HUES64 (cell line): Measurements from ENCODE around the gene PCARE.
"Not testable (repeated sequence)": the region's sequence is repeated elsewhere in the genome, so short reads cannot be mapped to it uniquely, and the experiment has no call there.

Experiments used
- H3K27ac ChIP-seq: 2 replicates; pipeline ENCODE4 v1.7.0; 2013; ENCODE audit warnings: low read depth, low read length, inconsistent platforms
- H3K27me3 ChIP-seq: 2 replicates; pipeline ENCODE4 v1.6.1; 2013; ENCODE audit warnings: mild to moderate bottlenecking, low read length; ENCODE audit not compliant: insufficient read depth
- H3K36me3 ChIP-seq: 2 replicates; pipeline ENCODE4 v1.6.1; 2013; ENCODE audit warnings: mild to moderate bottlenecking, low read length; ENCODE audit not compliant: insufficient read depth
- H3K4me1 ChIP-seq: 2 replicates; pipeline ENCODE4 v1.6.1; 2013; ENCODE audit warnings: mild to moderate bottlenecking, low read length, moderate library complexity; ENCODE audit not compliant: insufficient read depth
- H3K4me3 ChIP-seq: 2 replicates; pipeline ENCODE4 v1.5.1; 2013; ENCODE audit warnings: mild to moderate bottlenecking, low read length, moderate library complexity
- H3K9ac ChIP-seq: 2 replicates; pipeline ENCODE4 v1.6.1; 2013; ENCODE audit warnings: mild to moderate bottlenecking, low read depth, low read length
- H3K9me3 ChIP-seq: 2 replicates; pipeline ENCODE4 v1.6.1; 2013; ENCODE audit warnings: low read depth, low read length; ENCODE audit not compliant: insufficient read depth
- WGBS: fragments of 150-250, 120-280 bp; methylation state at CpG from one replicate; pipeline ENCODE4 v1.1.7; 2013; ENCODE audit warnings: missing lambda C conversion rate; 5-methylcytosine and 5-hydroxymethylcytosine counted together

Gene PCARE

DNA sequence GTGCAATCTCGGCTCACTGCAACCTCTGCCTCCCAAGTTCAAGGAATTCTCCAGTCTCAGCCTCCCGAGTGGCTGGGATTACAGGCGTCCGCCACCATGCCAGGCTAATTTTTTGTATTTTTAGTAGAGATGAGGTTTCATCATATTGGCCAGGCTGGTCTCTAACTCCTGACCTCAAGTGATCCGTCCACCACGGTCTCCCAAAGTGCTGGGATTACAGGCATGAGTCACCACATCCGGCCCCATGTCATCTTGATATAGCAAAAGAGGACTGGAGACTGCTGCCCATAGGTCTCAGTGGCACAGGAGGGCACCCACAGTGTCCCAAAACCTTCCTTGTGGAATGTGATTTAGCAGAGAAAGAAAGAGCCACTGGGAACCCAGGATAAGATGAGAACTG lies 16.0 kb upstream of the PCARE start:
- H3K36me3 ChIP-seq, H3K9ac ChIP-seq, H3K27ac ChIP-seq, H3K27me3 ChIP-seq, H3K4me3 ChIP-seq, H3K4me1 ChIP-seq, H3K9me3 ChIP-seq: not testable (repeated sequence)
- 91% methylated on average over 7 of the region's 7 CpGs for WGBS

DNA sequence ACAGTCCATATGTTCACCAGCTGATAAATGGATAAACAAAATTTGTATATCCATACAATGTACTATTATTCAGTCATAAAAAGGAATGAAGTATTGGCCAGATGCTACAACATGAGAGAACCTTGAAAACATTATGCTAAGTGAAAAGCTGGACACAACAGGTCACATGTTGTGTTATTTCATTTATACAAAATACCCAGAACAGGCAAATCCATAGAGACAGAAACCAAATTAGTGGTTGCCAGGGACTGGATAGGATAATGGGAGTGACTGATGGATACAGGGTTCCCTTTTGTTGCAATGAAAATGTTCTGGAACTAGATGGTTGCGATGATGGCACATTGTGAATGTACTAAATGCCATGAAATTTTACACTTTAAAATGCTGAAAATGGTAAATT lies 10.2 kb upstream of the PCARE start:
- Histone ChIP-seq H3K36me3 (no peaks in the 10 kb centered on the region), H3K9ac (no peak overlapping the region), H3K27ac (no peak overlapping the region), H3K9me3 (peaks cover 16% of the 10 kb centered on the region), H3K4me3 (no peak overlapping the region), H3K4me1 (no peaks in the 10 kb centered on the region), H3K27me3 (no peaks in the 10 kb centered on the region)
- WGBS = 100% methylated on average over 1 of the region's 1 CpG

DNA sequence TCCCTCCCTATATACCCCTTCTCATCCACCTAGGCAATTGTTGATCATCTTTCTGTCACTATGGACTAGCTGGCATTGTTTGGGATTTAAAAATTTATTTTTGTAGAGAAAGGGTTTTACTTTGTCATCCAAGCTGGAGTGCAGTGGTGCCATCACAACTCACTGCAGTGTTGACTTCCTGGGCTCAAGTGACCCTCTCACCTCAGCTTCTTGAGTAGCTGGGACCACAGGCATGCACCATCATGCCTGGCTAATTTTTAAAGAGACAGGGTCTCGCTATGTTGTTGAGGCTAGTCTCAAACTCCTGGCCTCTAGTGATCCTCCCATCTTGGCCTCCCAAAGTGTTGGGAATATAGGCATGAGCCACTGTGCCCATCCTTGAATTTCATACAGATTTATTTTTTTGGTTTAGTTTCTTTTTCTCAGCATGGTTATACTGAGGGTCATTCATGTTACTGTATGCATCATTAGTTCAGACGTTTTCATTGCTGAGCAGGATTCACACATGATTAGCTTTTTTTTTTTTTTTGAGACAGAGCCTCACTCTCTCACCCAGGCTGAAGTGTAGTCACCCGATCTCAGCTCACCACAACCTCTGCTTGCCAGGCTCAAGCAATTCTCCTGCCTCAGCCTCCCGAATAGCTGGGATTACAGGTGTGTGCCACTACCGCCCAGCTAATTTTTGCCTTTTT lies 8.6 kb upstream of the PCARE start:
- Histone ChIP-seq H3K27ac (no peak overlapping the region), H3K36me3 (no peaks in the 10 kb centered on the region), H3K4me1 (no peaks in the 10 kb centered on the region), H3K9ac (no peak overlapping the region), H3K4me3 (no peak overlapping the region), H3K27me3 (no peaks in the 10 kb centered on the region), H3K9me3 (peaks cover 23% of the 10 kb centered on the region)
- 95% methylated on average over 5 of the region's 5 CpGs for WGBS

DNA sequence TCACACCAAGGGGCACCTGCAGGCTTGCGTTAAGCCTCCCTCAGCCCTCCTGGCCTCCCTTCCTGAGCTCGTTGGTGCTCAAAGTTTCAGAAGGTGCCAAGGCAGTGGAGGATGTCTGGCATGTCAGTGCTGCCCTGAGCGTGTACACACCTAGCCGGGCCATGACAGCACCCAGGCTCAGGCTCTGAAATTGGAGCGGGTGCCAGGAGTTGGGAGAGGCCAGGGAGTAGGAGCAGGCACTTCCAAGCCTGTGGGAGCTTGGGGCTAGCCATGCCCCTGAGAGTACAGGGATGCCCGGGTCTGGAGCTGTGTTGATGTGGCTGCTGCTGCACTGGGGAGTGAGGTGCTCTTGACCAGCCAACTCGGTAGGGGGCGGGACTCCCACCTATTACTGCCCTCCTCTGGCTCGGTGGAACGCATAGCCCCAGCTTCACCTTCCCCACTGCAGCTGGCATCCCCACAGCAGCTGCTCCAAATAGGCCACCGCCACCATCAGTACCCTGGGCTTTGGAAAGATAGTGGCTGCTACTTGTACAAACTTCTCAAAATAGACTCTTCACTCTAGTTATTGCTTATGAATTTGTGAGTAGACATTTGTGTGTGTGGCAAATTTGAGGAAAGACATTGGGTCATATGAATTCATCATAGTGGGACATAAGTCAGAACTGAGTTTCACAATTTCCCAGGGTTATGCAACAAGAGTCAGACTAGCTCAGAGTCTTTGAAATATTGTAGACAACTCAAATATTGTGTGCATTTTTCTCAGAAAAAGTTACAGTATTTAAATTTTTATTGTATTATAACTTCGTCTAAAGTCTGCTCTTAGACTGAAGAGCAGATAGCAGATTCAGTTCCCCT lies 6.8 kb upstream of the PCARE start:
- no peaks in the 10 kb centered on the region for H3K36me3 ChIP-seq
- WGBS = 86% methylated on average over 11 of the region's 12 CpGs
- H3K27me3 ChIP-seq = no peaks in the 10 kb centered on the region
- H3K9me3 ChIP-seq = peaks cover 23% of the 10 kb centered on the region
- H3K4me1 ChIP-seq = peaks cover 2% of the 10 kb centered on the region; the same call in 1 of the 2 replicates
- H3K4me3 ChIP-seq = no peak overlapping the region
- no peak overlapping the region for H3K9ac ChIP-seq
- H3K27ac ChIP-seq = no peak overlapping the region

DNA sequence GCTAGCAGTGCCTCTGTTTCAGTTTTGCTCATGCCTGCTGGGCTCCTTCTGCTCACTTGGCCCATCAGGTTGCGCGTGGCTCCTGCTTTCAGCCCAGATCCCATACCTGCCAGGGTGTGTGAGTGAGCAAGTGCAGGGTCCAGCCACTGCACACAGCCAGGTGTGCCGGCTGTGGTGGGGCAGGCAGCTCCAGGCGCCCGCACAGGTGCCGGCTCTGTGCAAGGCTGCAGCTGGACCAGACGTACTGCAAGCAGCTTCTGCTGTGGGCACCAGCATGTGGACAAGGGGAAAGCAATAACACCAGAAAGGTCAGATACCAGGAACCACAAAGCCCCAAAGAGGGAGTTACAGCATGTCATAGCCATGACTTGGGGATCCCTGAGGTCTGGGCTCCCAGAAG lies 5.6 kb upstream of the PCARE start:
- 97% methylated on average over 7 of the region's 7 CpGs for WGBS
- Histone ChIP-seq H3K9me3 (peaks cover 23% of the 10 kb centered on the region), H3K4me1 (peaks cover 5% of the 10 kb centered on the region; the same call in 1 of the 2 replicates), H3K4me3 (no peak overlapping the region), H3K27me3 (no peaks in the 10 kb centered on the region), H3K27ac (no peak overlapping the region), H3K9ac (no peak overlapping the region), H3K36me3 (no peaks in the 10 kb centered on the region)

DNA sequence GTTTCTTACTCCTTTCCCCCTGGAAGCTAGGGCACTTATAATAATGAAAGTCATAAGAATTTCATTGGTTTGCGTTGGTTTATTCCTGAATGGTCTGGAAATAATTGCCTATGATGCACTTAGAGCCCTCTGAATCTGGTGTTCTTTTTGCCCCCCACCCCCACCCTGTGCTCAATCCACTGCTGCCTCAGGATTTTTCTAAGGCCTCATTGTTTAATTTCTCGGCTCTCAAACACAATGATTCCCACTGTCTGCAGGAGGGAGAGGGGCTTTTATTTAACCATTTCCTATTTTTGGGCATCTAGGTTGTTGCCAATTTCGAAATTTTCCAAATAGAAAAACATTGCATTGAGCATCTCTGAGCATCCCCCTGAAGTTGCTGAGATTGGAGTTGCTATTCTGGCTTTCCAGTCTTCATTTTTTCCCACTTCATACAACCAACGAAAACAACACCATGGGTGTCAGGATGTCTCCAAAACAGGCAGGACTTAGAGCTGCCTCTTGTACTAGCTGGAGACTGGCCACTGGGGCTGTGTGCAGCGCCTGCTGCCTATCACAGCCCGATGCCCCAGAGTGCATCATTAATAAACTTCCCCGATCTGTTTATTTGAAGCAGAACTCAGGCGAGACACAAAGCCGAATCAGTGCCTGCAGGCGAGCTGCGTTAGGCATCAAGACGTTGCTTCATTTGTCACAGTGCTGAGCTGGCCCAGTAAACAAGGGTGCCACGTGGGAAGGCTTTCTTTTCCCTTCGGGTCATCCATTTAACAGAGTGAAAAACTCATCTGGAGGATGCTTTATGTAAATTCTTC lies 1.8 kb upstream of the PCARE start:
- no peaks in the 10 kb centered on the region for H3K27me3 ChIP-seq
- H3K4me1 ChIP-seq = peaks cover 5% of the 10 kb centered on the region; the same call in 1 of the 2 replicates
- no peak overlapping the region for H3K4me3 ChIP-seq
- H3K36me3 ChIP-seq = no peaks in the 10 kb centered on the region
- WGBS = 85% methylated on average over 14 of the region's 14 CpGs
- no peak overlapping the region for H3K27ac ChIP-seq
- peaks cover 20% of the 10 kb centered on the region for H3K9me3 ChIP-seq
- no peak overlapping the region for H3K9ac ChIP-seq

DNA sequence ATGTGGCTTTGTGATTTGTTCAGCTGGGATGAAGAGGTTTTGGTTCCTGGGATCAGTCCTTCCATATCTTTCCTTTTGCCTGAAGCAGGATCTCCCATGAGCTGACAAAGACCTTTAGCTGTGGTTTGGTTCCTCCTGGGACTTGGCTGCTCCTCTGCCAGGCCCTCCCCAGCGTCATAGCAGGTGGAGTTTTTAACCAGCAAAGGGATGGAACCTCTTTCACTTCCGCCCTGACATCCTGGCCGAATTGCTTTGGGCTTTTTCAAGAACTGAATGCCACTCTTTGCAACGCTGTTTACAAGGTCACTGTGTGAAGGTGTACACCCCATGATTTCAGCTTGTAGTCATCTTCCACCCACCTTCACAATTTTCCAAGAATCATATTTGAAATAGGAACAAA lies 390 bp downstream of the PCARE start:
- Histone ChIP-seq H3K36me3 (no peaks in the 10 kb centered on the region), H3K4me3 (no peak overlapping the region), H3K9ac (no peak overlapping the region), H3K27me3 (no peaks in the 10 kb centered on the region), H3K27ac (no peak overlapping the region), H3K4me1 (peaks cover 5% of the 10 kb centered on the region; the same call in 1 of the 2 replicates), H3K9me3 (peaks cover under 1% of the 10 kb centered on the region; the same call in 1 of the 2 replicates)
- 95% methylated on average over 4 of the region's 4 CpGs for WGBS

DNA sequence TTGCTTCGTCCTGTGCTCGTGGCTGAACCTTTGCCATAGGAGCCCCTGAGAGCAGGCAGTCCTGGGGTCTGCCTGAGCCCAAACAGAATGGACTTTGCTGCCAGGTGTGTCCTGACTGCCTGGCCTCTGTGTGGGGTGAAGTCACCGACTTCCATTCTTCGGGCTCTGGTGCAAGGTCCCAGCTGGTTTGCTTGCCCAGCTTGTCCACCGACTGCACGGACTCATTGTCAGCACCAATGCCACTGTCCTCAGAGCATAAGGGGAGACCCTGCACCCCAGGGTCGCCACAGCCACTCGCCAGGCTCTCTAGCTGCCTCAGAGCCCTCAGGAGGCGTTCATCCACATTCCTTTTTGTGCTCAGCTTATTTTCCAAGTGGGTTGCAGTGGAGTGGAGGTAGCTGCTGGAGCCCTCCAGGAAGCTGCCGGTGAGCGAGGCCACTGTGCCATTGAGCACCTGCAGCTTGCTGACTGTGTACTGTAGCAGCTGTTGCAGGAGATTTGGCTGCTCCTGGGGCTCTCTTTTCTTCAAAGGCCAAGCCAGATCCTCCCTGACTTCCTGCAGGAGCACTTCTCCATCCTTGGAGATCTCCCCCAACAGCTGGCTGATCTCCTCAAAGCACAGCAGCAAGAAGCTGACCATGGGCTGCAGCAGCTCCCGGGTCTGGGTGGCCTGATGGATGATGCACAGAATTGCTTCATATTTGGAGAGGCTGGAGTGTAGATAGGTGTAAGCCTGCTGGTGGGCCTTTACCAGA lies 1.2 kb downstream of the PCARE start:
- H3K27ac ChIP-seq = no peak overlapping the region
- 94% methylated on average over 12 of the region's 12 CpGs for WGBS

DNA sequence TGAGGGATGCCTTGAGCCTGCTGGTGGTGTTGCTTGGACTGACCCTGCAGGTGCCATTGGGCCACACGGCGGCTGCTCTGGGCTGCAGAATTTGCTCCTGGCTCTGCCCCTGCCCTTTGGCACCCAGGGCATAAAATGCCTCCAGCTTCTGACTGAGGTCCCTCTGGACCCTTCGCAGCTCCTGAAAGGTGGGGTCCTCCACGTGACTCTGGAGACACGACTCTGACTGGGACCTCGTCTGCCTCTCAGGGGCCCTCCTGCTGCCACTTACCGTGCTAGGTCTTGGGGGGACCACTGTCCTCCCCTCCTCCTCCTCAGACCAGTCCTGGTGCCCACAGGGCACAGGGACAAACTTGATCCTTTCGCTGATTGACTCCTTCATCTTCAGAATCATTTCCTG lies 2.1 kb downstream of the PCARE start:
- no peak overlapping the region for H3K9ac ChIP-seq
- H3K4me1 ChIP-seq = peaks cover 5% of the 10 kb centered on the region; the same call in 1 of the 2 replicates
- no peak overlapping the region for H3K4me3 ChIP-seq
- WGBS = 93% methylated on average over 8 of the region's 8 CpGs
- no peaks in the 10 kb centered on the region for H3K36me3 ChIP-seq
- no peaks in the 10 kb centered on the region for H3K27me3 ChIP-seq
- H3K27ac ChIP-seq = no peak overlapping the region
- no peaks in the 10 kb centered on the region for H3K9me3 ChIP-seq

More for the DNA sequence above, 1.2 kb downstream of the PCARE start:
- H3K9ac ChIP-seq = no peak overlapping the region
- no peak overlapping the region for H3K4me3 ChIP-seq
- peaks cover 5% of the 10 kb centered on the region; the same call in 1 of the 2 replicates for H3K4me1 ChIP-seq
- no peaks in the 10 kb centered on the region for H3K27me3 ChIP-seq
- no peaks in the 10 kb centered on the region for H3K9me3 ChIP-seq
- H3K36me3 ChIP-seq = no peaks in the 10 kb centered on the region

DNA sequence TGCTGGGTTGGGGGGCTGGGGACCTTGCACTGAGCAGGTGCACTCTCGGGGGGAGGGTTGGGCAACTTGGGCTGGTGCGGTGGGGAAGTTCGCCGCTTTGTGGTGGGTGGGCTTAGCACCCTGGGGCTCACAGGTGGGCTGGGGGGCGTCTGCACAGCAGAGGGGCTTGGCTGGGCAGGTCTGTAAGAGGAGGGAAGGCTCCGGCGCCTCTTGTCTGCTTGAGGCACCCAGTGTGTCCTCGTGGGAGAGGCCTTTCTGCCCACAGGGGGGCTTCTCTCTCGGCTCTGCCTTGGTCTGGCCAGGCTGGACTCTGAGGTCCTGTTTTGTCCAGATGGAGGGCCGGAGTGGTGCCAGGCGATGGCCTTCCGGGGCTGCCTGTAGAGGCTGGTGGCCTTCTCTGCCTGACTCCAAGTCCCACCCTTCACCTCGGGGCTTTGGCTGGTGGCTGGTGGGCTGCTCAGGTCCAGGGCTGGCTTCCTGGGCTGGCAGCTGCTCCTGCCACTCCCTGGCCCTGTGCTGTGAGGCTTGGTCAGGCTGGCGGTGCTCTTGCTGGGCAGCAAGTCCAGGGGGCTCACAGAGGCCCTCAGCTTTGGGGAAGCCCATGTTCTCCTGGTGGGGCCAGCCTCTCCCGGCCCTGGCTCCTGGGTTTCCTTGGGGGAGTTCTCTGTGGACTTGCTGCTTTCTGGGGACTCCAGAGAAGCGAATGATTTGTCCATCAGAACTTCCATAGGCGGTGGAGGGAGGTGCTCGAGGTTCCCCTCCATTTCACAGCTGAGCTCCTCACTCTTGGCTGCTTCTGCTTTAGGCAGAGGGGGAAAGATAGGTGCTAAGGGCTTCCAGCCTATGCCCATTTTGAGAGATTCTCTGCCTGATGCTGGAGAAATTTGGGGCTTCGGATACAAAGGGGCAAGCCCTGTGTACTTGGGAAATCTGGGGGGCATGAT lies 3.0 kb downstream of the PCARE start:
- H3K27me3 ChIP-seq = no peaks in the 10 kb centered on the region
- no peak overlapping the region for H3K27ac ChIP-seq
- H3K36me3 ChIP-seq = no peaks in the 10 kb centered on the region
- H3K4me1 ChIP-seq = peaks cover 5% of the 10 kb centered on the region; the same call in 1 of the 2 replicates
- no peak overlapping the region for H3K9ac ChIP-seq
- no peak overlapping the region for H3K4me3 ChIP-seq
- WGBS = 90% methylated on average over 19 of the region's 19 CpGs
- no peaks in the 10 kb centered on the region for H3K9me3 ChIP-seq
